CD4-positive, alpha-beta T cell (primary cell): Measurements from ENCODE around the gene RBM46. TPM values are rescaled to one million over a fixed set of nuclear protein-coding genes. Genes with fewer than 3 reads are reported as not detected.

ENCODE experiments used
- ATAC-seq: fragments of 200-7000 bp; cut with Tn5 transposase; one replicate; pipeline ENCODE4 v1.10.0; 2022; ENCODE audit warnings: mild to moderate bottlenecking; ENCODE audit not compliant: poor library complexity
- CTCF ChIA-PET: fragments of 350-600 bp; sonication (Branson Sonifier 250); formaldehyde crosslinking; loops from one replicate; lab custom pipeline; 2021; ENCODE audit warnings: antibody characterized with exemption, inconsistent platforms; lab: Charles Lee
- POLR2A ChIA-PET: fragments of 350-600 bp; sonication (Branson Sonifier 250); formaldehyde crosslinking; loops from one replicate; lab custom pipeline; 2021; ENCODE audit warnings: antibody characterized with exemption, inconsistent platforms; lab: Charles Lee
- DNase-seq, 14 experiments: peaks; one replicate each; pipeline ENCODE4 v3.0.0-alpha.2; 2013 to 2020; ENCODE audit warnings: mixed read lengths in 2 of 14
- H3K27ac ChIP-seq, 2 donors: one replicate each; pipeline versions ENCODE4 v1.5.1 to v1.7.0; 2013; ENCODE audit warnings: low read length in 2 of 2, low read depth in 1 of 2, mild to moderate bottlenecking in 1 of 2
- H3K27me3 ChIP-seq, 2 experiments: 1 replicate in 1 of 2; 2 replicates in 1 of 2; pipeline versions ENCODE4 v1.6.1 to v1.7.0; 2013; ENCODE audit warnings: low read length in 2 of 2, control low read depth in 1 of 2, mild to moderate bottlenecking in 1 of 2, moderate library complexity in 1 of 2; ENCODE audit not compliant: insufficient read depth in 2 of 2, control insufficient read depth in 1 of 2
- H3K36me3 ChIP-seq: one replicate; pipeline ENCODE4 v1.6.1; 2013; ENCODE audit warnings: low read length, control low read depth; ENCODE audit not compliant: insufficient read depth
- H3K4me1 ChIP-seq: one replicate; pipeline ENCODE4 v1.6.1; 2013; ENCODE audit warnings: low read length, control low read depth; ENCODE audit not compliant: insufficient read depth
- H3K4me3 ChIP-seq: one replicate; pipeline ENCODE4 v1.5.1; 2013; ENCODE audit warnings: mild to moderate bottlenecking, low read length, moderate library complexity
- H3K9me3 ChIP-seq, 2 experiments: 1 replicate in 1 of 2; 2 replicates in 1 of 2; pipeline versions ENCODE4 v1.6.1 to v1.7.0; 2013; ENCODE audit warnings: low read length in 2 of 2, mild to moderate bottlenecking in 2 of 2, control low read depth in 1 of 2, moderate library complexity in 1 of 2; ENCODE audit not compliant: control insufficient read depth in 1 of 2, insufficient read depth in 1 of 2
- H3K27ac Mint-ChIP-seq: one replicate; pipeline ENCODE4 v1.8.0; 2020; ENCODE audit warnings: mixed read lengths
- H3K27me3 Mint-ChIP-seq: one replicate; pipeline ENCODE4 v1.8.0; 2021; ENCODE audit warnings: mixed read lengths
- H3K36me3 Mint-ChIP-seq: one replicate; pipeline ENCODE4 v1.8.0; 2021; ENCODE audit warnings: low read depth, mixed read lengths
- H3K4me1 Mint-ChIP-seq: one replicate; pipeline ENCODE4 v1.8.0; 2021; ENCODE audit warnings: low read depth, mixed read lengths
- H3K4me3 Mint-ChIP-seq: one replicate; pipeline ENCODE4 v1.8.0; 2020; ENCODE audit warnings: mild to moderate bottlenecking, mixed read lengths
- H3K9me3 Mint-ChIP-seq: one replicate; pipeline ENCODE4 v1.8.0; 2020; ENCODE audit warnings: mixed read lengths
- intact Hi-C, 2 experiments: fragments of 100-400 bp; cut with DNase I in 1 of 2; cut with micrococcal nuclease in 1 of 2; formaldehyde crosslinking; loops; one replicate each; pipeline versions ENCODE4 v1.15.1 to v1.9.0; 2023 to 2025; cut with DNase I, micrococcal nuclease
- total RNA-seq, 174 experiments: library from RNA in 2 of 174; stranded (reverse) in 2 of 174; gene quantifications; one replicate each; pipeline ENCODE4 v1.2.3 and lab custom pipeline; 2021 to 2026
- TF ChIP-seq, protein P1 (sequence below): fragments of 200-600 bp; IDR thresholded peaks from one replicate; pipeline ENCODE4 v1.8.0; 2022; ENCODE audit warnings: antibody characterized with exemption, mild to moderate bottlenecking

The RBM46 gene
- total RNA-seq, 2 experiments from 2014 or later: not detected

- no peaks in the 10 kb centered on the region for H3K36me3 ChIP-seq
- TF ChIP-seq, protein P1, sequence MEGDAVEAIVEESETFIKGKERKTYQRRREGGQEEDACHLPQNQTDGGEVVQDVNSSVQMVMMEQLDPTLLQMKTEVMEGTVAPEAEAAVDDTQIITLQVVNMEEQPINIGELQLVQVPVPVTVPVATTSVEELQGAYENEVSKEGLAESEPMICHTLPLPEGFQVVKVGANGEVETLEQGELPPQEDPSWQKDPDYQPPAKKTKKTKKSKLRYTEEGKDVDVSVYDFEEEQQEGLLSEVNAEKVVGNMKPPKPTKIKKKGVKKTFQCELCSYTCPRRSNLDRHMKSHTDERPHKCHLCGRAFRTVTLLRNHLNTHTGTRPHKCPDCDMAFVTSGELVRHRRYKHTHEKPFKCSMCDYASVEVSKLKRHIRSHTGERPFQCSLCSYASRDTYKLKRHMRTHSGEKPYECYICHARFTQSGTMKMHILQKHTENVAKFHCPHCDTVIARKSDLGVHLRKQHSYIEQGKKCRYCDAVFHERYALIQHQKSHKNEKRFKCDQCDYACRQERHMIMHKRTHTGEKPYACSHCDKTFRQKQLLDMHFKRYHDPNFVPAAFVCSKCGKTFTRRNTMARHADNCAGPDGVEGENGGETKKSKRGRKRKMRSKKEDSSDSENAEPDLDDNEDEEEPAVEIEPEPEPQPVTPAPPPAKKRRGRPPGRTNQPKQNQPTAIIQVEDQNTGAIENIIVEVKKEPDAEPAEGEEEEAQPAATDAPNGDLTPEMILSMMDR: no peak
- ChIA-PET CTCF (no interaction called here), POLR2A (no interaction called here)
- Mint-ChIP-seq H3K27ac (no peak overlapping the region), H3K9me3 (peaks cover 3% of the 10 kb centered on the region), H3K4me1 (no peaks in the 10 kb centered on the region), H3K27me3 (peaks cover 4% of the 10 kb centered on the region), H3K36me3 (no peaks in the 10 kb centered on the region), H3K4me3 (no peak overlapping the region)
- no peak overlapping the region for H3K4me3 ChIP-seq
- ATAC-seq (no peak), DNase-seq (no peak)
- H3K4me1 ChIP-seq: no peaks in the 10 kb centered on the region
- H3K27me3 ChIP-seq: no peaks in the 10 kb centered on the region
- intact Hi-C loops: no loop called here
- no peak overlapping the region for H3K27ac ChIP-seq
- H3K9me3 ChIP-seq: no peaks in the 10 kb centered on the region
These were observed 41.7 kb downstream of the RBM46 start for GRCh38 chr4:154822775-154823174.

GRCh38 chr4:154836030-154836429 lies 55.0 kb downstream of the RBM46 start:
- CTCF ChIA-PET: no interaction called here
- Histone ChIP-seq H3K36me3 (no peaks in the 10 kb centered on the region), H3K9me3 (peaks cover 0 to 11% of the 10 kb centered on the region in 2 experiments), H3K27ac (no peak overlapping the region), H3K4me3 (no peak overlapping the region), H3K27me3 (peaks cover 0 to 4% of the 10 kb centered on the region in 2 experiments), H3K4me1 (no peaks in the 10 kb centered on the region)
- TF ChIP-seq, protein P1: no peak
- H3K4me3 Mint-ChIP-seq: no peak overlapping the region
- POLR2A ChIA-PET: no interaction called here
- no peak for DNase-seq
- no peak for ATAC-seq
- H3K27ac Mint-ChIP-seq: no peak overlapping the region
- intact Hi-C loops: no loop called here
- peaks cover 10% of the 10 kb centered on the region for H3K9me3 Mint-ChIP-seq
- H3K36me3 Mint-ChIP-seq: no peaks in the 10 kb centered on the region
- H3K27me3 Mint-ChIP-seq: no peaks in the 10 kb centered on the region
- H3K4me1 Mint-ChIP-seq: no peaks in the 10 kb centered on the region

GRCh38 chr4:154836513-154836912 lies 55.4 kb downstream of the RBM46 start:
- Histone ChIP-seq H3K9me3 (peaks cover 0 to 11% of the 10 kb centered on the region in 2 experiments), H3K27me3 (peaks cover 0 to 4% of the 10 kb centered on the region in 2 experiments), H3K27ac (no peak overlapping the region), H3K4me3 (no peak overlapping the region), H3K36me3 (no peaks in the 10 kb centered on the region), H3K4me1 (no peaks in the 10 kb centered on the region)
- Mint-ChIP-seq H3K4me1 (no peaks in the 10 kb centered on the region), H3K36me3 (no peaks in the 10 kb centered on the region), H3K4me3 (no peak overlapping the region), H3K27me3 (no peaks in the 10 kb centered on the region), H3K27ac (no peak overlapping the region), H3K9me3 (peaks cover 10% of the 10 kb centered on the region)
- no peak for ATAC-seq
- POLR2A ChIA-PET: no interaction called here
- no peak for DNase-seq
- intact Hi-C loops: no loop called here
- TF ChIP-seq, protein P1: no peak
- CTCF ChIA-PET: no interaction called here
